ENCODE data around the gene PCDHB2. TPM values are rescaled to one million over a fixed set of nuclear protein-coding genes. Genes with fewer than 3 reads are reported as not detected.
"Not testable (repeated sequence)": the region's sequence is repeated elsewhere in the genome, so short reads cannot be mapped to it uniquely, and the experiment has no call there.

PCDHB2 gene
- total RNA-seq, 1 experiment from 2014 or later: 12.8 TPM

GRCh38 chr5:141095263-141095641 lies 837 bp downstream of the PCDHB2 start:
- intact Hi-C loops (cut with micrococcal nuclease; ENCODE audit: unreplicated experiment): no loop called here
- peak; percentile 66 for ATAC-seq
- POLR2A ChIA-PET: no interaction called here

GRCh38 chr5:141096181-141096580 lies 1.8 kb downstream of the PCDHB2 start:
- BruUV-seq (replicated peaks); ATAC-seq; POLR2A ChIA-PET; H3K9me3 ChIP-seq (ENCODE audit: control insufficient read depth, insufficient read depth, low read depth, low read length); H3K27ac ChIP-seq (ENCODE audit: low read length); CTCF ChIA-PET; H3K4me3 ChIP-seq (ENCODE audit: low read depth in 2 of 2, low read length in 2 of 2); DNase-seq (ENCODE audit: low read depth, low spot score); intact Hi-C loops (cut with micrococcal nuclease; ENCODE audit: unreplicated experiment); H3K27me3 ChIP-seq (ENCODE audit: control insufficient read depth, insufficient read depth, low read length); H3K4me1 ChIP-seq (ENCODE audit: control insufficient read depth, insufficient read depth, low read length); H3K36me3 ChIP-seq (ENCODE audit: control insufficient read depth, insufficient read depth, low read length): not testable (repeated sequence)
- in situ Hi-C loops (cut with HindIII; ENCODE audit: low pct_unique_long_range_greater_than_20kb, low sequenced_read_pairs): loop anchor here (25.0 kb wide), 1 partner anchor 91 kb away; the partner anchor contains the start of genes PCDHB10, PCDHB11, PCDHB16 and PCDHB8

More at GRCh38 chr5:141095263-141095641, 837 bp downstream of the PCDHB2 start:
- peaks cover 10% of the 10 kb centered on the region for H3K4me1 ChIP-seq (ENCODE audit: control insufficient read depth, insufficient read depth, low read length)
- no peak for DNase-seq (ENCODE audit: low read depth, low spot score)
- peaks cover 4% of the 10 kb centered on the region; the same call in 1 of the 2 replicates for H3K9me3 ChIP-seq (ENCODE audit: control insufficient read depth, insufficient read depth, low read depth, low read length)
- H3K4me3 ChIP-seq (ENCODE audit: low read depth in 2 of 2, low read length in 2 of 2): peak overlapping the region; percentile 79 to 86
- H3K27ac ChIP-seq (ENCODE audit: low read length): peak overlapping the region; percentile 92
- no peaks in the 10 kb centered on the region for H3K36me3 ChIP-seq (ENCODE audit: control insufficient read depth, insufficient read depth, low read length)
- CTCF ChIA-PET: interaction anchor here (0.6 to 1.8 kb wide), 10 partner anchors 11 to 128 kb away, joined by 3 to 10 read pairs (median 4); partner anchors contain the start of genes PCDHB14 and PCDHB9
- TF ChIP-seq REST (IDR thresholded peaks at IDR 0.05; ENCODE audit: insufficient read depth in 1 of 2, low read depth in 2 of 2, low read length in 1 of 2) (no peak), TCF7L2 (IDR thresholded peaks at IDR 0.05; ENCODE audit: low read depth, low read length) (no peak), SIN3A (IDR thresholded peaks at IDR 0.05; ENCODE audit: borderline replicate concordance, insufficient read depth, low read depth, low read length) (no peak), CTCF (IDR thresholded peaks at IDR 0.05) (no peak), POLR2AphosphoS5 (IDR thresholded peaks at IDR 0.05; ENCODE audit: low read depth, low read length) (no peak)
- BruUV-seq (replicated peaks): no TSS peak
- no peaks in the 10 kb centered on the region; the same call in none of the 2 replicates for H3K27me3 ChIP-seq (ENCODE audit: control insufficient read depth, insufficient read depth, low read length)
- in situ Hi-C loops (cut with HindIII; ENCODE audit: low pct_unique_long_range_greater_than_20kb, low sequenced_read_pairs): loop anchor here (25.0 kb wide), 1 partner anchor 92 kb away; the partner anchor contains the start of genes PCDHB10, PCDHB11, PCDHB16 and PCDHB8

GRCh38 chr5:141096586-141096985 lies 2.2 kb downstream of the PCDHB2 start:
- ATAC-seq; POLR2A ChIA-PET; BruUV-seq (replicated peaks); CTCF ChIA-PET; H3K27ac ChIP-seq (ENCODE audit: low read length); DNase-seq (ENCODE audit: low read depth, low spot score); intact Hi-C loops (cut with micrococcal nuclease; ENCODE audit: unreplicated experiment); H3K27me3 ChIP-seq (ENCODE audit: control insufficient read depth, insufficient read depth, low read length); H3K4me3 ChIP-seq (ENCODE audit: low read depth in 2 of 2, low read length in 2 of 2); H3K9me3 ChIP-seq (ENCODE audit: control insufficient read depth, insufficient read depth, low read depth, low read length); H3K36me3 ChIP-seq (ENCODE audit: control insufficient read depth, insufficient read depth, low read length); H3K4me1 ChIP-seq (ENCODE audit: control insufficient read depth, insufficient read depth, low read length): not testable (repeated sequence)
- in situ Hi-C loops (cut with HindIII; ENCODE audit: low pct_unique_long_range_greater_than_20kb, low sequenced_read_pairs): loop anchor here (25.0 kb wide), 1 partner anchor 91 kb away; the partner anchor contains the start of genes PCDHB10, PCDHB11, PCDHB16 and PCDHB8
